Osteoblast (primary cell): ENCODE measurements around the gene ABCA13. TPM values are rescaled to one million over a fixed set of nuclear protein-coding genes. Genes with fewer than 3 reads are reported as not detected.

Source experiments
- DNase-seq: peaks from one replicate; pipeline ENCODE4 v3.0.0; 2011; ENCODE audit warnings: low spot score, mixed read lengths; ENCODE audit not compliant: insufficient read length; ENCODE audit errors: missing footprints
- H2AFZ ChIP-seq: 2 replicates; pipeline ENCODE4 v1.6.0; 2011; ENCODE audit warnings: mild to moderate bottlenecking, low read length
- H3K27ac ChIP-seq: 2 replicates; pipeline ENCODE4 v1.5.1; 2011; ENCODE audit warnings: mild to moderate bottlenecking, low read depth, low read length, moderate library complexity
- H3K27me3 ChIP-seq: 2 replicates; pipeline ENCODE4 v1.6.0; 2012; ENCODE audit warnings: mild to moderate bottlenecking, control low read depth, inconsistent platforms, low read length, moderate library complexity; ENCODE audit not compliant: insufficient read depth
- H3K36me3 ChIP-seq: 2 replicates; pipeline ENCODE4 v1.5.1; 2011; ENCODE audit warnings: mild to moderate bottlenecking, low read length, control low read depth, moderate library complexity; ENCODE audit not compliant: insufficient read depth
- H3K4me1 ChIP-seq: 2 replicates; pipeline ENCODE4 v1.5.1; 2011; ENCODE audit warnings: mild to moderate bottlenecking, low read length, control low read depth, moderate library complexity; ENCODE audit not compliant: insufficient read depth
- H3K4me2 ChIP-seq: 2 replicates; pipeline ENCODE4 v1.6.0; 2011; ENCODE audit warnings: mild to moderate bottlenecking, low read length; ENCODE audit not compliant: insufficient read depth
- H3K4me3 ChIP-seq: fragments of 200-600 bp; sonication (generic); 3 replicates; pipeline ENCODE4 v1.5.1; 2012; ENCODE audit warnings: mild to moderate bottlenecking, low read length, inconsistent platforms; ENCODE audit not compliant: insufficient read depth
- H3K79me2 ChIP-seq: 2 replicates; pipeline ENCODE4 v1.6.0; 2012; ENCODE audit warnings: mild to moderate bottlenecking, low read length, control low read depth, inconsistent platforms; ENCODE audit not compliant: insufficient read depth
- H3K9me3 ChIP-seq: 2 replicates; pipeline ENCODE4 v1.5.1; 2011; ENCODE audit warnings: low read depth, low read length, control low read depth
- H4K20me1 ChIP-seq: 2 replicates; pipeline ENCODE4 v1.6.0; 2012; ENCODE audit warnings: mild to moderate bottlenecking, low read length, control low read depth; ENCODE audit not compliant: insufficient read depth
- CTCF ChIP-seq: IDR thresholded peaks from 2 replicates; pipeline ENCODE4 v1.5.1; 2011; ENCODE audit warnings: mild to moderate bottlenecking, low read depth, low read length, moderate library complexity; ENCODE audit errors: extremely low read depth
- total RNA-seq: library from RNA; depleted of rRNA; stranded (reverse); fragments of >200 nt; gene quantifications from 2 replicates; pipeline ENCODE4 v1.2.3, GENCODE V29; 2012

ABCA13 gene
- total RNA-seq, 1 donor = 3.6 TPM

DNA sequence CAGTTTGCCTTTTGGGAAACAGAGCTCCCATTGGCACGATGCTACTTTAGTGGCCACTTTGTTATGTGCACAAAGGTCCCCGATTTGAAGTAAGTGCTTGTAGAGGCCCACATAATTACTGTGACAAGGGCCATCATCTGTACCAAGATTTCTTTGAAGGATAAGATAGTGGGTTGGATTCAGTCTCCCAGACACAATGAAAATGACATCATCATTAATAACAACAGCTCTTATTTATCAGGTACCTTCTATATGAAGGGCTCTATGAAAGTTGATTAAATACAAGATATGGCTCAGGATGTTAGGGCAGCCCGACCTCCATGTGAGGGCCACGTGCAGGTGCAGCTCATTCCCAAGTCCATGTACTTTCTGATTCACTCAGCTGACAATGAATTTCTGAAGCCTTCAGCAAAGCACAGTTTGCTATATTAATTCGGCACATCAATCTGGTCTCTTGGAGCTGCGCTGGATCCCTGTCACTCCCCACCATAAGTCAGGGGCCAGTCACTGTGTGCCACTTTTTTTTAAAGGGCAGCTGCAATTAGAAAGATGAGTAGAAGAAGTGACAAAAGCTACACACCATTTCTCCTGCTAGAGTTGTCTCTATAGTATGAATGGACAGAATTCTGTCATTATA lies 140.3 kb downstream of the ABCA13 start:
- no peak overlapping the region for H3K27ac ChIP-seq
- H3K4me1 ChIP-seq = no peaks in the 10 kb centered on the region
- no peaks in the 10 kb centered on the region for H3K79me2 ChIP-seq
- no peak for DNase-seq
- no peak overlapping the region for H3K4me3 ChIP-seq
- no peak for TF ChIP-seq CTCF
- H2AFZ ChIP-seq = no peak overlapping the region
- H4K20me1 ChIP-seq = no peaks in the 10 kb centered on the region
- H3K36me3 ChIP-seq = no peaks in the 10 kb centered on the region
- H3K27me3 ChIP-seq = no peaks in the 10 kb centered on the region
- H3K4me2 ChIP-seq = no peak overlapping the region
- no peaks in the 10 kb centered on the region for H3K9me3 ChIP-seq

GRCh38 chr7:48312151-48312550 lies 140.9 kb downstream of the ABCA13 start:
- H3K4me2 ChIP-seq = no peak overlapping the region
- no peak overlapping the region for H3K4me3 ChIP-seq
- no peaks in the 10 kb centered on the region for H3K9me3 ChIP-seq
- H3K27ac ChIP-seq = no peak overlapping the region
- H4K20me1 ChIP-seq = no peaks in the 10 kb centered on the region
- H3K79me2 ChIP-seq = no peaks in the 10 kb centered on the region
- DNase-seq = no peak
- H2AFZ ChIP-seq = no peak overlapping the region
- no peaks in the 10 kb centered on the region for H3K36me3 ChIP-seq
- no peaks in the 10 kb centered on the region for H3K27me3 ChIP-seq
- no peak for TF ChIP-seq CTCF
- H3K4me1 ChIP-seq = no peaks in the 10 kb centered on the region

DNA sequence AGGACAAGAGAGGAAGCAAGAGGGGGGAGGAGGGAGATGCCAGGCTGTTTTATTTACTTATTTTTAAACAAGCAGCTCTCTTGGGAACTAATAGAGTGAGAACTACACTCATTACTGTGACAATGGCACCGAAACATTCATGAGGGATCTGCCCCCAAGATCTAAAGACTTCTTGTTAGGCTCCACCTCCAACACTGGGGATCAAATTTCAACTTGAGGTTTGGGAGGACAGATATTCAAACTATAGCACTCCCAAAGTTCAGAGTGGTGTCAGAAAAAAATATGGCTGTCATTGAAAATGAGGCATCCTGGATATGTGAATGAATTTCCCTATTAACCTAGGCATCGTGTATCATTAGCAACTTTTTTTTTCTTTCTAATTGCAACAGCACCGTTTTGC lies 145.5 kb downstream of the ABCA13 start:
- no peak overlapping the region for H2AFZ ChIP-seq
- no peaks in the 10 kb centered on the region for H3K4me1 ChIP-seq
- no peaks in the 10 kb centered on the region for H3K79me2 ChIP-seq
- H3K4me2 ChIP-seq = no peak overlapping the region
- no peaks in the 10 kb centered on the region for H3K36me3 ChIP-seq
- no peaks in the 10 kb centered on the region for H3K9me3 ChIP-seq
- no peak for TF ChIP-seq CTCF
- no peaks in the 10 kb centered on the region for H4K20me1 ChIP-seq
- no peak overlapping the region for H3K27ac ChIP-seq
- H3K4me3 ChIP-seq = no peak overlapping the region
- H3K27me3 ChIP-seq = no peaks in the 10 kb centered on the region
- DNase-seq = no peak

DNA sequence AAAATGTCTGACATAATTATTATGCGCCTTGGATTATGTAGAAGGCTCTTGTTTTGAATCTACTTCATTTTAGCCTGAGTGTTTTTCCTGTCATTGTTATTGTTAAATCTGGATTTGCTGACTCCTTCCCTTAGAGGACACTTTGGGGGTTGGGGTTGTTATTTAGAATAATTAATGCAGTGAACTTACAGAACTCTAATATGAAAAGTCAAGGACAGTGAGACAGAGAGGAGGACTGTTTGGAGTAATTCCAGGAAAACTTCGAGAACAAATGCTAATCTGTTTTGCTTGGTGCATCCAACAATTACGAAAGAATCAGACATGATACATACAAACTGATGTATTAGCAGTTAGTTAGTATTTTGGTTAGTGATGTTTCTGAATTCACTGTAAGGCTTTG lies 146.1 kb downstream of the ABCA13 start:
- TF ChIP-seq CTCF = no peak
- no peak for DNase-seq
- Histone ChIP-seq H3K4me1 (no peaks in the 10 kb centered on the region), H3K9me3 (no peaks in the 10 kb centered on the region), H3K79me2 (no peaks in the 10 kb centered on the region), H3K36me3 (no peaks in the 10 kb centered on the region), H3K4me2 (no peak overlapping the region), H4K20me1 (no peaks in the 10 kb centered on the region), H3K4me3 (no peak overlapping the region), H3K27me3 (no peaks in the 10 kb centered on the region), H2AFZ (no peak overlapping the region), H3K27ac (no peak overlapping the region)
